ENCODE measurements around the gene AIPL1. TPM values are rescaled to one million over a fixed set of nuclear protein-coding genes. Genes with fewer than 3 reads are reported as not detected.
"Not testable (repeated sequence)": the region's sequence is repeated elsewhere in the genome, so short reads cannot be mapped to it uniquely, and the experiment has no call there.

AIPL1 gene
- not detected in 2 replicates for total RNA-seq (2014; rRNA removed; shearing (Covaris generic))

DNA sequence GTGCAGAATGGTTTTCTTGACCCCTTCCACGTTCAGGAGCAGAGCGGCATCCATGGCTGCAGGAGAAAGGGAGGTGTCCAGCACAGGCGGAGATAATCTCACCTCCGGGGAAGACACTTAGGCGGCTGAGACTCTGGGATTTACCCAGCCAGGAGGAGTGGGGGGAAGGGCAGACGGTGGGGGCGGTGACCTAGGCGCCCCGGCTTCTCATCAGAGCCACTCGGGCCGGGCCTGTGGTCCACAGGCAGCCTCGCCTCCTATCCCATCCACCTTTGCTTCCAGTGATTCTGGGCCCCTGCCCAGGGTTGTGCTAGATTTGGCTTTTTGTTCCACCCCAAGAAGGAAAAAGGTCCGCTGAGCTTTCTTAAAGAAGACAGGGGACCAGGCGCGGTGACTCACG lies at the start of gene AIPL1:
TSS of gene AIPL1 (minus strand) at position 71 of the 400 bp plus-strand sequence. CDS start at position 54, 17 bp downstream.
- DNase-seq (ENCODE audit: low spot score) = no peak
- in situ Hi-C loops (cut with HindIII; ENCODE audit: low sequenced_read_pairs) = no loop called here

GRCh38 chr17:6483507-6483906 lies 48.6 kb upstream of the AIPL1 start:
- DNase-seq (ENCODE audit: low spot score) = no peak
- in situ Hi-C loops (cut with HindIII; ENCODE audit: low sequenced_read_pairs) = no loop called here

DNA sequence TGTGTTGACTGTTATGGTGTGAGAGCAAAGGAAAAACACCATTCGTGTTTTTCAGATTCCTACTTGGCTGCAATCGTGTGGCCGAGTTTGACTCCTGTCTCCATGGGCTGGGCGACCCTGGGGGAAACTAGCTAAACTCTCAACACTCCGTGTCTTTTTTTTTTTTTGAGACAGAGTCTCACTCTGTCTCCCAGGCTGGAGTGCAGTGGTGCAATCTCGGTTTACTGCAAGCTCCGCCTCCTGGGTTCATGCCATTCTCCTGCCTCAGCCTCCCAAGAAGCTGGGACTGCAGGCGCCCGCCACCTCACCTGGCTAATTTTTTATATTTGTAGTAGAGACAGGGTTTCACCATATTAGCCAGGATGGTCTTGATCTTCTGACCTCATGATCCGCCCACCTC lies 47.9 kb upstream of the AIPL1 start:
- DNase-seq (ENCODE audit: low spot score); in situ Hi-C loops (cut with HindIII; ENCODE audit: low sequenced_read_pairs): not testable (repeated sequence)

DNA sequence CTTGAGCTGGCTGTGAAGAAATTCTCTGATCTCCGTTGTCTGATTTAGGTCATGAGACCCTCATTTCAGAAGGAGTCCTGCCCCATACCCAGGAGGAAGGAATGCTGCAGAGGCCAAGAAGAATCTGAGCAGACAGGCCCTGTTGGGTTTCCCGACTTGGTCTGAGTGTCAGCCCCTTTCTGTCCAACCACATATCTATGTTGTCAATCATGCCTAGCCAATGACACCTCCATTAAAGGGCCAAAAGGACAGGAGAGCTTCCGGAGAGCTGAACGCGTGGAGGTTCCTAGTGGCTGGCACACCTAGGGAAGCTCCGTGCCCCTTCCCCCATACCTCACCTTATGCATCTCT lies 47.2 kb upstream of the AIPL1 start:
- in situ Hi-C loops (cut with HindIII; ENCODE audit: low sequenced_read_pairs) = no loop called here
- DNase-seq (ENCODE audit: low spot score) = no peak

GRCh38 chr17:6480303-6480675 lies 45.4 kb upstream of the AIPL1 start:
- in situ Hi-C loops (cut with HindIII; ENCODE audit: low sequenced_read_pairs) = no loop called here
- no peak for DNase-seq (ENCODE audit: low spot score)

GRCh38 chr17:6479622-6480302 lies 44.8 kb upstream of the AIPL1 start:
- DNase-seq (ENCODE audit: low spot score) = no peak
- in situ Hi-C loops (cut with HindIII; ENCODE audit: low sequenced_read_pairs) = no loop called here

GRCh38 chr17:6478486-6478885 lies 43.6 kb upstream of the AIPL1 start:
- DNase-seq (ENCODE audit: low spot score) = no peak
- in situ Hi-C loops (cut with HindIII; ENCODE audit: low sequenced_read_pairs) = no loop called here

GRCh38 chr17:6477831-6478383 lies 43.0 kb upstream of the AIPL1 start:
- no peak for DNase-seq (ENCODE audit: low spot score)
- in situ Hi-C loops (cut with HindIII; ENCODE audit: low sequenced_read_pairs) = no loop called here

DNA sequence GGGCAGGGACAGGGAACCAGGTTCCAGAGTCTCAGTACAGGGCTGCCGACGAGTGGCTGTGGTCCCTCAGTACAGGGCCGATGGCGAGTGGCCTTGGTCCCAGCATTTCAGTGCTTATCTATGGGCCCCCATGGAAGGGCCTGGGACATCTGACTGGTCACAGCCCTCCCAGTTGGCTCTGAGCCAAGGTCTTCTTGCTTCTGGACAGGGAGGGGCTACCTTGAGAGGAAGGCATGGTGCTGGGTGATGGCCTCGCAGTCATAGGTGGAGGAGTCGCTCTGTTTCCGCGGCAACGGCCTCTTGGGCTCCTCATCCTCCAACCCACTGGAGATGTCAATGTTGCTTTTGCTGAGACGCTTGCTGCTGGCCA lies 41.9 kb upstream of the AIPL1 start:
- in situ Hi-C loops (cut with HindIII; ENCODE audit: low sequenced_read_pairs) = no loop called here
- DNase-seq (ENCODE audit: low spot score) = no peak

DNA sequence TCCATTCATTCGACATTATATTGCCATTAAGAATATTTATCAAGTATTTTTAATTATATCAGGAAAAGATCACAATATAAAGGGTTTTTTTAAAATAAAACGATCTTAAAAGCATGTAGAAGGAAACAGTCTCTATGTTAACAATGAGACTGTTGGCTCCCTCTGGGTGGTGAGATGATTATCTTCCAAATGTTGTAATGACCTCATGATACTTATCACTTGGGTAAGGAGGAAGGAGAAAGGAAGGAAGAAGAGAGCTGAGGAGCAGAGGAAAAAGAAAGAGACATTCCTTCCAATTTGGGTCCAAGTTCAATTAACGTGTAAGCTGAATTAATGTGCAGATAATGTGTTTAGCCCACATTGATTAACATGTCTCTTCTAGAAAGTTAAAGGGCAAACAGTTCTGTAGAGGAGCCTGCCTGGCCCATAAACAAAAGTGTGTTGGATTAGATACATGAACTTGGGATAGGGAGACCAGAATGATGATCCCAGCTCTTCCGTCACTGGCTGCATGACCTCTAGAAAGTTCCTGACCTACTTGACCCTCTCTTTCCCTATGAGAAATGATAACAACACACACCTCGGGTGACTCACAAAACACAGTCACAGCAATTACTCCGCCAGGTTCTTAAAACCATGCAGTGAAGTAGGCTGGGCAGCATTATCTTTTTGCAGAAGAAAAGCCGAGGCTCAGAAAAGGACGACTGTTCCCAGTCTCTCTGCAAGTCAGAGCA lies 41.3 kb upstream of the AIPL1 start:
- DNase-seq (ENCODE audit: low spot score) = no peak
- in situ Hi-C loops (cut with HindIII; ENCODE audit: low sequenced_read_pairs) = no loop called here

DNA sequence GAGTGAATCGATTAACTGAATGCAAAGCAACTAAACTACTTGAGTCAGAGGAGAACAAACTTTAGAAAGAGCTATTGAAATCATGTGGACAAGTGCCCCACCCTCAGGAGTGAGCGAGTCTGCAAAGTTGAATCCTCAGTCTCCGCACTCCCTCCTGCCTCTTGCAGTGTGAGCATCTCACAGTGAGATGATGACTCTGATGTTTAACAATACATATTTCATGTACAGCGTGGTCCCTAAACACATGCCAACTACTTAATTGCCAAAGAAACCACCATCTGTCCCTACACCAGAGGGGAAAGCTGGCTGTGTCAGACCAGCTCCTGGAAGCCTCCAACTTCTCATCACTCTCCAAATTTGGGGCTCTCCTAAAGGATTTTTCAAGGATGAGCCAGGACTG lies 40.5 kb upstream of the AIPL1 start:
- peak; percentile 79 for DNase-seq (ENCODE audit: low spot score)
- in situ Hi-C loops (cut with HindIII; ENCODE audit: low sequenced_read_pairs) = no loop called here

GRCh38 chr17:6474906-6475305 lies 40.0 kb upstream of the AIPL1 start:
- in situ Hi-C loops (cut with HindIII; ENCODE audit: low sequenced_read_pairs) = no loop called here

GRCh38 chr17:6474376-6474775 lies 39.5 kb upstream of the AIPL1 start:
- in situ Hi-C loops (cut with HindIII; ENCODE audit: low sequenced_read_pairs) = no loop called here
- no peak for DNase-seq (ENCODE audit: low spot score)

More at GRCh38 chr17:6474906-6475305, 40.0 kb upstream of the AIPL1 start:
- DNase-seq (ENCODE audit: low spot score) = peak; percentile 80

DNA sequence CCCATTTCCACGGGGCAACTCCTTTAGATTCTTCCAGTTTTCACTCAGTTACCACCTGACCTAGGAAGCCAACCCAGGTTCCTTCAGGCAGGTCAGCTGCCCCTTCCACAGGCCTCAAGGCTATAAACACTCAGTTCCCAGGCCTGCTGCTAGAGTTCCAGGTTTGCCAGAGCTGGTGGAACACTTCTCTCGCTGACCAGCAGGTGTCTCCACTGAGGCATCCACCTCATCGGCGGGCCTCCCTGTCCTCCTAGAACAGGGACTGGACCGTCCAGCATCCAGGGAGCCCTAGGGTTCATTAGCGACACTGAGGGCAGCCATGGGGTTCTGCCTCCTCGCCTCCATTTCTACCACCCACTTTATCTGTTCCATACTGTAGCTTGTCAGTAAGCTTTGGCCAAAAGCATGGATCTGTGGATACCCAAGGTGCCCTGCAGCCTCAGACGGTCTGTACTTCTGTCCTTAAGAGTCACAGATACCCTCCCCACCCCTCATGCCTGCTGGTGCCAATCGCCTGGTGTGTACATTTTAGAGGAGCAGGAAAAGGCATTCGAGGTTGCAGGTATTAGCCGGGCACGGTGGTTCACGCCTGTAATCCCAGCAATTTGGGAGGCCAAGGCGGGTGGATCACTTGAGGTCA lies 38.3 kb upstream of the AIPL1 start:
- peak; percentile 87 for DNase-seq (ENCODE audit: low spot score)
- in situ Hi-C loops (cut with HindIII; ENCODE audit: low sequenced_read_pairs) = no loop called here

- DNase-seq (ENCODE audit: low spot score) = no peak
- in situ Hi-C loops (cut with HindIII; ENCODE audit: low sequenced_read_pairs) = no loop called here
Observed at GRCh38 chr17:6472517-6472916, 37.6 kb upstream of the AIPL1 start.

DNA sequence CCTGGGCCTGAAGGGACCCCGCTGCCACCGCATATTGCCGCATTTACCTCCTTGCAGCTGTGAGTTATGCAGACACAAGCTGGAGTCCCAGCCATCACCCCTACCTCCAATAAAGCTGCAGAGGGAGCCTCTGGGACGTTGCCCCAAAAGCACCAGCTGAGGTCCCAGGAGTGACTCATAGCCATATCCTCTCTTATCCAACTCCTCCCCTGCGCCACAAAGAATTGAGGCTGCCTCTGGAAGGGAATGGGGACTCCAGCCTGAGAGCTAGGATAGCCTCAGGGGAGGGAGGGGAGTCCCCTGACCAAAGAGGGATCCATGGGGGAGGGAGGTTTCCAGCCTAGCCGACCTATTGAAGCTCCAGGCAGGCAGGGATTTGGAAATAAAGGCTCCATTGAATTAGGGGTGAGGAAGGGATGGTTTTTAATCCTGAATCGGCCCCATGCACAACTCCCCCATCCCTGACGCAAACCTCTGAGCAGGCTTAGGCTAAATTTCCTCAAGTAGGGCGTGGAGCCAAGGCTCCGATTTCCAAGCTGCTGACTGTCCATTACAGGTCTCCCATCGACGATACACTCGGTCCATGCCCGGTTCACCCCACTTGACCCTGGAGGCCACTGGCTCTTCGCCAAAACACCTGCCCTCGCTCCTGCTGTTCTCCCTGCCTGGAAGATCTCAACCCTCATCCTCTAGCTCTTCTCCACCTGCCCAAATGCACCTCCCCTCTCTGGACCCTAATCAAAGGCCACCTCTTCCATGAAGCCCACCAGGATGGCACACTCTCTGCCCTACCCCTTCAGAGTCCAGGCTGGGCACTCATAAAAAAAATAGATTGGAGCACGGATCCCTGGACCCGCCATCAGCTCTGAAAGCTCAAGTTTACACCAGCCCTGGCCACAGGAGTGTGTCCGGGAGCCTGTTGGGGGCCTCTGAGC lies 36.9 kb upstream of the AIPL1 start:
- in situ Hi-C loops (cut with HindIII; ENCODE audit: low sequenced_read_pairs) = no loop called here
- DNase-seq (ENCODE audit: low spot score) = peak; percentile 36

GRCh38 chr17:6470751-6471521 lies 36.0 kb upstream of the AIPL1 start:
- no peak for DNase-seq (ENCODE audit: low spot score)
- in situ Hi-C loops (cut with HindIII; ENCODE audit: low sequenced_read_pairs) = no loop called here

DNA sequence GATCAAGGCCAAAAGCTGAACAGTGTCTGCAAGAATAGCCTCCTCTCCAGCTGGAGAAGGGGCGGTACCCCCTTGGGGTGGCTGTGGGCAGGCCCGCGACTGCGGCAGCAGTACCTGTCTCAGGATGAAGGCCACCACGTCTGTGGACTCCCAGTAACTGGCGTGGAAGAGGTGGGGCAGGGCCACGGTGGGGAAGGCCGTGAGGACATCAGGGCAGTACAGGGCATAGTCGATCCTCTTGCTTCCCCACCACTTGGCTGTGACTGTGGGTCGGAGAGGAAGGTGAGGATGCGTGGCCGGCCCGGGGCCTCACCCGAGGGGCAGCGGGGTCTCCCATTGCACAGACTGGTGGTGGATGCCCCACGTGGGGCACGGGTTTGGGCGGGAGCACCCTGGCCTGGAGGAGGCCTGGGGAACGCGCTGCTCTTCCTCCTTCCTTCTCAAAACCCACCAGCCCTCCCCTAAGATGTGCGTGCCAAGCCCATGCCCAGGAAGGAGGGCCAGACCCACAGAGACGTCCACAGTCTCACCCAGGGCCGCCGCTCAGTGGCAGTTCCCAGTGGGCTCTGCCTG lies 35.3 kb upstream of the AIPL1 start:
- in situ Hi-C loops (cut with HindIII; ENCODE audit: low sequenced_read_pairs) = no loop called here
- DNase-seq (ENCODE audit: low spot score) = no peak
